Tibial artery (tissue), 4 donors: ENCODE measurements around the gene SEZ6.

Experiments used
- DNase-seq, 2 donors: peaks; one replicate each; pipeline ENCODE4 v3.0.0-alpha.2; 2019
- H3K27ac ChIP-seq, 2 donors: fragments of 200-600 bp; sonication (generic) in 1 of 2; 1 replicate in 1 of 2; 2 replicates in 1 of 2; pipeline ENCODE4 v1.5.1; 2018 to 2019; ENCODE audit warnings: mild to moderate bottlenecking in 1 of 2
- H3K27me3 ChIP-seq, 2 donors: fragments of 200-600 bp; sonication (generic) in 1 of 2; one replicate each; pipeline versions ENCODE4 v1.5.1 to v1.6.0; 2016 to 2019
- H3K36me3 ChIP-seq, 3 donors: fragments of 200-600 bp; sonication (generic) in 2 of 3; one replicate each; pipeline ENCODE4 v1.5.1; 2016 to 2019; ENCODE audit warnings: mild to moderate bottlenecking in 2 of 3
- H3K4me1 ChIP-seq, 4 donors: fragments of 200-600 bp; sonication (generic) in 2 of 4; 1 replicate in 3 of 4; 2 replicates in 1 of 4; pipeline ENCODE4 v1.5.1; 2016 to 2019
- H3K4me3 ChIP-seq, 2 donors: fragments of 200-600 bp; sonication (generic) in 1 of 2; 1 replicate in 1 of 2; 2 replicates in 1 of 2; pipeline ENCODE4 v1.5.1; 2018 to 2019; ENCODE audit warnings: mild to moderate bottlenecking in 2 of 2
- H3K9me3 ChIP-seq, 3 donors: fragments of 200-600 bp; sonication (generic) in 1 of 3; one replicate each; pipeline ENCODE4 v1.5.1; 2016 to 2019
- intact Hi-C: fragments of 100-400 bp; cut with DNase I; formaldehyde crosslinking; loops from one replicate; pipeline ENCODE4 v1.15.0; 2023; ENCODE audit warnings: low total_unique reads
- TF ChIP-seq, protein P1 (sequence below), 2 experiments: fragments of 200-600 bp in 1 of 2; fragments of 450-650 bp in 1 of 2; IDR thresholded peaks; one replicate each; pipeline ENCODE4 v1.5.1; 2017 to 2019; ENCODE audit warnings: antibody characterized with exemption in 2 of 2, mild to moderate bottlenecking in 1 of 2, moderate library complexity in 1 of 2

SEZ6 gene

DNA sequence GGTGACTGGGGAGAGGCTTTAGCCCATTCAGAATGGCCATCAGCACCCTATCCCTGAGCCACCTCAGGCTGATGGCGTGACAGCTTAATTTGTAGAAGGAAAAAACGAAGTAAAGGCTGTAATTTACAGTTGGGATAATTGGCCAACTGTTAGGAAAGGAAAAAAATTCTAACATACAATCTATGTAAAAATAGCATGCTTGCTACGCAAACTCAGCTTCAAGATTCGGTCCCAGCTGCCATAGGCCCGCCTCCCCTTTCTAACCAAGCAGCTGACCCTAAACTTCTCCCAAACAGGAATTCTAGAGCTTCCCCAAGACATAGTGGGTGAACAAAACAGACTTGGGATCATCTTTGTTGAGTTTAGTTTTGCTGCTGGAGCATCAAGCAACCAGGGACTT is 4.9 kb downstream of the SEZ6 start:
- no peak overlapping the region for H3K27ac ChIP-seq
- peaks cover 0 to 9% (median 7%) of the 10 kb centered on the region in 4 donors for H3K4me1 ChIP-seq
- H3K4me3 ChIP-seq, result no peak overlapping the region
- H3K27me3 ChIP-seq, result peaks cover 0 to 59% of the 10 kb centered on the region in 2 donors
- DNase-seq, result no peak
- H3K9me3 ChIP-seq, result no peaks in the 10 kb centered on the region
- TF ChIP-seq, protein P1, sequence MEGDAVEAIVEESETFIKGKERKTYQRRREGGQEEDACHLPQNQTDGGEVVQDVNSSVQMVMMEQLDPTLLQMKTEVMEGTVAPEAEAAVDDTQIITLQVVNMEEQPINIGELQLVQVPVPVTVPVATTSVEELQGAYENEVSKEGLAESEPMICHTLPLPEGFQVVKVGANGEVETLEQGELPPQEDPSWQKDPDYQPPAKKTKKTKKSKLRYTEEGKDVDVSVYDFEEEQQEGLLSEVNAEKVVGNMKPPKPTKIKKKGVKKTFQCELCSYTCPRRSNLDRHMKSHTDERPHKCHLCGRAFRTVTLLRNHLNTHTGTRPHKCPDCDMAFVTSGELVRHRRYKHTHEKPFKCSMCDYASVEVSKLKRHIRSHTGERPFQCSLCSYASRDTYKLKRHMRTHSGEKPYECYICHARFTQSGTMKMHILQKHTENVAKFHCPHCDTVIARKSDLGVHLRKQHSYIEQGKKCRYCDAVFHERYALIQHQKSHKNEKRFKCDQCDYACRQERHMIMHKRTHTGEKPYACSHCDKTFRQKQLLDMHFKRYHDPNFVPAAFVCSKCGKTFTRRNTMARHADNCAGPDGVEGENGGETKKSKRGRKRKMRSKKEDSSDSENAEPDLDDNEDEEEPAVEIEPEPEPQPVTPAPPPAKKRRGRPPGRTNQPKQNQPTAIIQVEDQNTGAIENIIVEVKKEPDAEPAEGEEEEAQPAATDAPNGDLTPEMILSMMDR (IDR thresholded peaks at IDR 0.05), result no peak
- intact Hi-C loops, result no loop called here
- H3K36me3 ChIP-seq, result no peaks in the 10 kb centered on the region

- Histone ChIP-seq H3K27ac (no peak overlapping the region), H3K4me1 (no peaks in the 10 kb centered on the region), H3K9me3 (no peaks in the 10 kb centered on the region), H3K36me3 (no peaks in the 10 kb centered on the region), H3K4me3 (no peak overlapping the region), H3K27me3 (peaks cover 0 to 51% of the 10 kb centered on the region in 2 donors)
- intact Hi-C loops, result loop anchor here (10.0 kb wide), 1 partner anchor 56 kb away; no protein-coding TSS in a partner anchor
- TF ChIP-seq, protein P1 (IDR thresholded peaks at IDR 0.05), result no peak
- DNase-seq, result no peak
Measured at GRCh38 chr17:28999206-28999605, 6.6 kb downstream of the SEZ6 start.

GRCh38 chr17:28997806-28998205 is 8.0 kb downstream of the SEZ6 start:
- no peak overlapping the region for H3K4me3 ChIP-seq
- no peak for DNase-seq
- intact Hi-C loops, result loop anchor here (10.0 kb wide), 1 partner anchor 57 kb away; no protein-coding TSS in a partner anchor
- H3K27me3 ChIP-seq, result peaks cover 0 to 37% of the 10 kb centered on the region in 2 donors
- no peaks in the 10 kb centered on the region for H3K9me3 ChIP-seq
- H3K27ac ChIP-seq, result no peak overlapping the region
- H3K4me1 ChIP-seq, result no peaks in the 10 kb centered on the region
- TF ChIP-seq, protein P1 (IDR thresholded peaks at IDR 0.05), result no peak
- no peaks in the 10 kb centered on the region for H3K36me3 ChIP-seq

GRCh38 chr17:28996554-28997096 is 9.2 kb downstream of the SEZ6 start:
- Histone ChIP-seq H3K27ac (no peak overlapping the region), H3K9me3 (no peaks in the 10 kb centered on the region), H3K27me3 (peaks cover 0 to 32% of the 10 kb centered on the region in 2 donors), H3K36me3 (no peaks in the 10 kb centered on the region), H3K4me1 (no peaks in the 10 kb centered on the region), H3K4me3 (no peak overlapping the region)
- no peak for DNase-seq
- intact Hi-C loops, result loop anchor here (10.0 kb wide), 1 partner anchor 58 kb away; no protein-coding TSS in a partner anchor
- TF ChIP-seq, protein P1 (IDR thresholded peaks at IDR 0.05), result no peak

DNA sequence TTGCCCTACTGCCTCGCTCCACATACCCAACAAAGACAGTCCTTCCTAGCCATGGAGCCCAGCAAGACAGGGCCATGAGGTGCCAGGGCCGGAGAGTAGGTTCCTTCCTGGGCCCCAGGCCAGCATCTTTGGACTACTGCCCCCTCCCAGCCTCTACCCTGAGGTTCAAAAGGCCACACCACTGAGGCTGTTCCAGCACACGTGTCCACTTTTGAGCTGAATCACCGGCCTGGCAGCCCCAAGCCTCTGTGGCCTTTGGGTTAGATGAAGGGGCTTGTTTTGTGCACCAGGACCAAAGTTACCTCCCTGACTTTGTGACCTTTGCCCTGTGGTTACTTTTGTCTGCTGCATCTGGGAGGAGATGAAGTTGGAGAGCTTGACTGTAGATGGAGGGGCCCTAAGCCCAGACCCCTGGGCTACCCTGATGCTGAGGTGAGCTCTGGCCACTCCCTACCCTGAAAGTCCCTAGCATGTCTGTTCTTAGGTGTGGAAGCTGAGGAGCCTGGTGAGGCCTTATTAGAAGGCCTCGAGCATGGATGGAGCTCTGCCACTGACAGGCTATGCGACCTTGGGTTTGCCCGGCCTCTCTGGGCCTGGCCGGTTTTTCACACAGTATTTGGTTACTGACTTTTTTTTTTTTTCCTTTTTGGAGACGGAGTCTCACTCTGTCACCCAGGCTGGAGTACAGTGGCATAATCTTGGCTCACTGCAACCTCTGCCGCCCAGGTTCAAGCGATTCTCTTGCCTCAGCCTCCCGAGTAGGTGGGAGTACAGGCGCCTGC is 12.0 kb downstream of the SEZ6 start:
- TF ChIP-seq, protein P1 (IDR thresholded peaks at IDR 0.05), result no peak
- no peaks in the 10 kb centered on the region for H3K36me3 ChIP-seq
- no peaks in the 10 kb centered on the region for H3K4me1 ChIP-seq
- no peak overlapping the region for H3K27ac ChIP-seq
- peaks cover 0 to 41% of the 10 kb centered on the region in 2 donors for H3K27me3 ChIP-seq
- DNase-seq, result no peak
- intact Hi-C loops, result loop anchor here (10.0 kb wide), 1 partner anchor 61 kb away; no protein-coding TSS in a partner anchor
- H3K4me3 ChIP-seq, result no peak overlapping the region
- H3K9me3 ChIP-seq, result no peaks in the 10 kb centered on the region
